WI38 (cell line): ENCODE data around the gene STXBP6.

Experiments
- H3K4me3 ChIP-seq: 2 replicates; pipeline ENCODE4 v1.5.1; 2011; ENCODE audit warnings: low read depth, mild to moderate bottlenecking, control low read depth, low read length
- CTCF ChIP-seq: IDR thresholded peaks from 2 replicates; pipeline ENCODE4 v1.5.1; 2012; ENCODE audit warnings: low read depth, mild to moderate bottlenecking, control low read depth, low read length

STXBP6 gene

GRCh38 chr14:25090256-25090655 lies 40.3 kb upstream of the STXBP6 start:
- H3K4me3 ChIP-seq, result no peak overlapping the region
- no peak for TF ChIP-seq CTCF

- H3K4me3 ChIP-seq, result no peak overlapping the region
- TF ChIP-seq CTCF, result no peak
These were observed 39.5 kb upstream of the STXBP6 start for GRCh38 chr14:25089496-25089895.

GRCh38 chr14:25086821-25087396 lies 37.0 kb upstream of the STXBP6 start:
- no peak overlapping the region for H3K4me3 ChIP-seq
- TF ChIP-seq CTCF, result no peak

- no peak for TF ChIP-seq CTCF
- H3K4me3 ChIP-seq, result no peak overlapping the region
These were observed 36.1 kb upstream of the STXBP6 start for GRCh38 chr14:25086081-25086480.

DNA sequence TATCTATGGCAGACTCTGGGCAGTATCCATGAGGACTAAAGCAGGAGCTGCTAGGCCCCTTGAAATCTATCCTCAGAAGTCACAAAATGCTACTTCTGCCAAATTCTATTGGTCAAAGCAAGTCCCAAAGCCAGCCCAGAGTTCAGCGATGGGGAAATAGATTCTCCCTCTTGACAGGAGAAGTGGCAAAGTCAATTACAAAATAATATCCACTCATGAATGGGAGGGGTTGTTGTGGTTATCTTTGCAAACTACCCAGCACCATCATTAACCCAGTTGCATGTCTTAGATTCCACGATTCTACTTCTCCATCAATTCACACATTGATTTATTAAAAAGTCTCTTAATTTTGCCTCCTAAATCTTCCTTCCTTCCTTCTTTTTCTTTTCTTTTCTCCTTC lies 30.7 kb upstream of the STXBP6 start:
- no peak overlapping the region for H3K4me3 ChIP-seq
- TF ChIP-seq CTCF, result no peak

DNA sequence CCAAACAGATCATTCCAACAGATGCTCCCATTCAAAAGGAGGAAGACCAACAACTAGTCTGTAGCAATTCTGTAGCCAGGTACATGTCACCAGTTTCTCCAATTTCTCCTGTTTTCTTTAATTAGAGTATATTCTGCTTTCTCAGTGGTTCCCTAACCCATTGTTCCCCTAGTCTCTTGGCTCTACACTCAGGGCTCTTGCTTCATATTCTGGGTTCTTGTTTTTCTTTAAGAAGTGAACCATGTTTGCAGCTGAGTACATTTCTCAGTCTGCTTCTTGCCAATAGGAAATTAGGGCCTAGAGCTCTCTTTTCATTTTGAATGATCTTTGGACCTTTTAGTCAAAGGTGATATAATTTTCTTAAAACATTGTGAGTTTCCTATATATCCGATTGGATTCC lies 29.4 kb upstream of the STXBP6 start:
- H3K4me3 ChIP-seq, result no peak overlapping the region
- TF ChIP-seq CTCF, result no peak

DNA sequence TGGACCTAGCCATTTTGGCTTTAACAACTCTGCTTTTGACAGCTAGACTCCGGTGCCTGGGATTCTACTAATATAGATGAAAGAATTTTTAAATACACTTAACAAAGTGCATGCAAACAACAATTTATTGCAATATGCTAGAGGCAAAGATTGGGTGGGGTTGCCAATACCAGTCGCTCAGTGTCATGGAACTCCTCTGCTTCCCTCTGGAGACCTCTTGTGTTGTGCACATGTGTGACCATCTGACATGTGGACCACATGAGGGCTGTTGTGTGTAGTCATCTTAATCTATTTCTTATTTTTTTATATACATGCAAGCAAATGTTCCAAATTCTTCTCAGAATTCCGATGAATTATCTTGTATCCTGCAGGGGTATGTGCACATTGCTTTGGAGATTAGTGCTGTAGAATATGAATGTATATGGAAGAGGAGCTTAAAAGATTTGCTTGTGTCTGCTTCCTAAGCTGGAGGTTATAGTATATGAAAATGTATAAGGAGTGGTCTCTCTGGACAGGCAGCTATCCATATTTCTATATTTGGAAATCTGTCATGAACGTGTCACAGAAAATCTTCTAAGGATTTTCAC lies 24.2 kb upstream of the STXBP6 start:
- H3K4me3 ChIP-seq, result no peak overlapping the region
- no peak for TF ChIP-seq CTCF
